HepG2 (cell line): ENCODE data around the gene CERT1. TPM values are rescaled to one million over a fixed set of nuclear protein-coding genes. Genes with fewer than 3 reads are reported as not detected.

Experiments
- GABPA ChIP-seq, 2 experiments: IDR thresholded peaks; 2 replicates each; pipeline ENCODE4 v1.6.1; 2011 to 2016; ENCODE audit warnings: low read depth in 2 of 2, low read length in 1 of 2, missing biosample characterization in 1 of 2, missing genetic modification characterization in 1 of 2
- HNRNPH1 ChIP-seq: fragments of 200-400 bp; formaldehyde crosslinking; optimal IDR thresholded peaks from 2 replicates; pipeline ENCODE3; 2017; ENCODE audit warnings: mild to moderate bottlenecking, low read depth, low read length
- SOX13 ChIP-seq, 3 experiments: fragments of 450-650 bp in 1 of 3; sonication (generic) in 1 of 3; formaldehyde crosslinking in 1 of 3; IDR thresholded peaks in 2 of 3; conservative IDR thresholded peaks in 1 of 3; 2 replicates each; pipeline versions ENCODE4 v1.5.0 to v1.6.1; 2016 to 2020; ENCODE audit warnings: antibody characterized with exemption in 1 of 3, mild to moderate bottlenecking in 1 of 3, missing compliant biosample characterization in 1 of 3, missing genetic modification reagents in 1 of 3, moderate library complexity in 1 of 3
- TARDBP ChIP-seq: sonication (generic); formaldehyde crosslinking; IDR thresholded peaks from 2 replicates; pipeline ENCODE4 v1.8.0; 2022; ENCODE audit warnings: mild to moderate bottlenecking, missing genetic modification reagents
- TP53 ChIP-seq: sonication (generic); formaldehyde crosslinking; conservative IDR thresholded peaks from 2 replicates; pipeline ENCODE4 v1.4.0; 2020; ENCODE audit warnings: missing genetic modification reagents
- YEATS2 ChIP-seq: sonication (generic); formaldehyde crosslinking; IDR thresholded peaks from 2 replicates; pipeline ENCODE4 v1.4.0; 2020; ENCODE audit warnings: missing genetic modification reagents, borderline replicate concordance
- ZBTB42 ChIP-seq: sonication (generic); formaldehyde crosslinking; IDR thresholded peaks from 2 replicates; pipeline ENCODE4 v1.5.0; 2020; ENCODE audit warnings: mild to moderate bottlenecking, missing genetic modification reagents
- ZGPAT ChIP-seq: IDR thresholded peaks from 2 replicates; pipeline ENCODE4 v1.6.1; 2016; ENCODE audit warnings: mild to moderate bottlenecking
- ZNF30 ChIP-seq: sonication (generic); formaldehyde crosslinking; IDR thresholded peaks from 2 replicates; pipeline ENCODE4 v1.5.0; 2020; ENCODE audit warnings: mild to moderate bottlenecking, missing genetic modification reagents
- ZNF484 ChIP-seq: sonication (generic); formaldehyde crosslinking; IDR thresholded peaks from 2 replicates; pipeline ENCODE4 v1.5.1; 2020; ENCODE audit warnings: mild to moderate bottlenecking, low read depth, missing genetic modification reagents, borderline replicate concordance
- ZNF704 ChIP-seq: sonication (generic); formaldehyde crosslinking; IDR thresholded peaks from 2 replicates; pipeline ENCODE4 v1.8.1; 2023; ENCODE audit warnings: mild to moderate bottlenecking, inconsistent platforms, moderate library complexity, missing genetic modification reagents, borderline replicate concordance
- ZNF747 ChIP-seq: sonication (generic); formaldehyde crosslinking; IDR thresholded peaks from 2 replicates; pipeline ENCODE4 v1.8.1; 2023; ENCODE audit warnings: missing genetic modification reagents, mild to moderate bottlenecking, borderline replicate concordance
- ZNF768 ChIP-seq: sonication (generic); formaldehyde crosslinking; IDR thresholded peaks from 2 replicates; pipeline ENCODE4 v1.4.0; 2020; ENCODE audit warnings: missing genetic modification reagents
- ZNF839 ChIP-seq: sonication (generic); formaldehyde crosslinking; IDR thresholded peaks from 2 replicates; pipeline ENCODE4 v1.4.0; 2020; ENCODE audit warnings: missing genetic modification reagents, mild to moderate bottlenecking, borderline replicate concordance
- polyA plus RNA-seq, 8 experiments: library from polyadenylated mRNA; depleted of rRNA in 3 of 8; stranded (reverse) in 7 of 8; unstranded in 1 of 8; fragments of >200 nt; fragmentation: Illumina TruSeq in 4 of 8; extraction: Trizol in 4 of 8; gene quantifications; 2 replicates each; pipeline versions ENCODE4 v1.2.1 to v1.2.3, GENCODE V29; 2011 to 2016; ENCODE audit warnings: low read depth in 4 of 8, missing spikeins in 1 of 8, mixed read lengths in 1 of 8; ENCODE audit not compliant: insufficient read depth in 1 of 8
- total RNA-seq, 5 experiments: library from RNA; depleted of rRNA; stranded (reverse); fragments of >200 nt; fragmentation: Illumina TruSeq; extraction: Trizol; gene quantifications; 2 replicates each; pipeline ENCODE4 v1.2.3, GENCODE V29; 2016; ENCODE audit warnings: low read depth in 1 of 5
- TF ChIP-seq, protein P1 (sequence below): sonication (generic); formaldehyde crosslinking; IDR thresholded peaks from 2 replicates; pipeline ENCODE4 v1.9.0; 2021; ENCODE audit warnings: mild to moderate bottlenecking, missing genetic modification reagents
- TF ChIP-seq, protein P2 (sequence below): sonication (generic); formaldehyde crosslinking; IDR thresholded peaks from 2 replicates; pipeline ENCODE4 v1.4.0; 2020; ENCODE audit warnings: missing genetic modification reagents

The CERT1 gene
- total and polyA plus RNA-seq, 2 of the 13 experiments (the other 11 are each of a cell fraction or from before 2014, with no cell fraction given): 8.2 to 12.7 TPM

- TF ChIP-seq, protein P1, sequence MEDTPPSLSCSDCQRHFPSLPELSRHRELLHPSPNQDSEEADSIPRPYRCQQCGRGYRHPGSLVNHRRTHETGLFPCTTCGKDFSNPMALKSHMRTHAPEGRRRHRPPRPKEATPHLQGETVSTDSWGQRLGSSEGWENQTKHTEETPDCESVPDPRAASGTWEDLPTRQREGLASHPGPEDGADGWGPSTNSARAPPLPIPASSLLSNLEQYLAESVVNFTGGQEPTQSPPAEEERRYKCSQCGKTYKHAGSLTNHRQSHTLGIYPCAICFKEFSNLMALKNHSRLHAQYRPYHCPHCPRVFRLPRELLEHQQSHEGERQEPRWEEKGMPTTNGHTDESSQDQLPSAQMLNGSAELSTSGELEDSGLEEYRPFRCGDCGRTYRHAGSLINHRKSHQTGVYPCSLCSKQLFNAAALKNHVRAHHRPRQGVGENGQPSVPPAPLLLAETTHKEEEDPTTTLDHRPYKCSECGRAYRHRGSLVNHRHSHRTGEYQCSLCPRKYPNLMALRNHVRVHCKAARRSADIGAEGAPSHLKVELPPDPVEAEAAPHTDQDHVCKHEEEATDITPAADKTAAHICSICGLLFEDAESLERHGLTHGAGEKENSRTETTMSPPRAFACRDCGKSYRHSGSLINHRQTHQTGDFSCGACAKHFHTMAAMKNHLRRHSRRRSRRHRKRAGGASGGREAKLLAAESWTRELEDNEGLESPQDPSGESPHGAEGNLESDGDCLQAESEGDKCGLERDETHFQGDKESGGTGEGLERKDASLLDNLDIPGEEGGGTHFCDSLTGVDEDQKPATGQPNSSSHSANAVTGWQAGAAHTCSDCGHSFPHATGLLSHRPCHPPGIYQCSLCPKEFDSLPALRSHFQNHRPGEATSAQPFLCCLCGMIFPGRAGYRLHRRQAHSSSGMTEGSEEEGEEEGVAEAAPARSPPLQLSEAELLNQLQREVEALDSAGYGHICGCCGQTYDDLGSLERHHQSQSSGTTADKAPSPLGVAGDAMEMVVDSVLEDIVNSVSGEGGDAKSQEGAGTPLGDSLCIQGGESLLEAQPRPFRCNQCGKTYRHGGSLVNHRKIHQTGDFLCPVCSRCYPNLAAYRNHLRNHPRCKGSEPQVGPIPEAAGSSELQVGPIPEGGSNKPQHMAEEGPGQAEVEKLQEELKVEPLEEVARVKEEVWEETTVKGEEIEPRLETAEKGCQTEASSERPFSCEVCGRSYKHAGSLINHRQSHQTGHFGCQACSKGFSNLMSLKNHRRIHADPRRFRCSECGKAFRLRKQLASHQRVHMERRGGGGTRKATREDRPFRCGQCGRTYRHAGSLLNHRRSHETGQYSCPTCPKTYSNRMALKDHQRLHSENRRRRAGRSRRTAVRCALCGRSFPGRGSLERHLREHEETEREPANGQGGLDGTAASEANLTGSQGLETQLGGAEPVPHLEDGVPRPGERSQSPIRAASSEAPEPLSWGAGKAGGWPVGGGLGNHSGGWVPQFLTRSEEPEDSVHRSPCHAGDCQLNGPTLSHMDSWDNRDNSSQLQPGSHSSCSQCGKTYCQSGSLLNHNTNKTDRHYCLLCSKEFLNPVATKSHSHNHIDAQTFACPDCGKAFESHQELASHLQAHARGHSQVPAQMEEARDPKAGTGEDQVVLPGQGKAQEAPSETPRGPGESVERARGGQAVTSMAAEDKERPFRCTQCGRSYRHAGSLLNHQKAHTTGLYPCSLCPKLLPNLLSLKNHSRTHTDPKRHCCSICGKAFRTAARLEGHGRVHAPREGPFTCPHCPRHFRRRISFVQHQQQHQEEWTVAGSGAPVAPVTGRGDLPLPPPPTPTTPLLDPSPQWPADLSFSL (CRISPR knock-in tag): no peak
- no peak for TF ChIP-seq ZNF747 (CRISPR knock-in tag)
- TF ChIP-seq GABPA (IDR thresholded peaks at IDR 0.05; ENCODE audit: low read depth, low read length): no peak
- TF ChIP-seq GABPA (CRISPR knock-in tag; IDR thresholded peaks at IDR 0.05; ENCODE audit: low read depth): no peak
- TF ChIP-seq, protein P2, sequence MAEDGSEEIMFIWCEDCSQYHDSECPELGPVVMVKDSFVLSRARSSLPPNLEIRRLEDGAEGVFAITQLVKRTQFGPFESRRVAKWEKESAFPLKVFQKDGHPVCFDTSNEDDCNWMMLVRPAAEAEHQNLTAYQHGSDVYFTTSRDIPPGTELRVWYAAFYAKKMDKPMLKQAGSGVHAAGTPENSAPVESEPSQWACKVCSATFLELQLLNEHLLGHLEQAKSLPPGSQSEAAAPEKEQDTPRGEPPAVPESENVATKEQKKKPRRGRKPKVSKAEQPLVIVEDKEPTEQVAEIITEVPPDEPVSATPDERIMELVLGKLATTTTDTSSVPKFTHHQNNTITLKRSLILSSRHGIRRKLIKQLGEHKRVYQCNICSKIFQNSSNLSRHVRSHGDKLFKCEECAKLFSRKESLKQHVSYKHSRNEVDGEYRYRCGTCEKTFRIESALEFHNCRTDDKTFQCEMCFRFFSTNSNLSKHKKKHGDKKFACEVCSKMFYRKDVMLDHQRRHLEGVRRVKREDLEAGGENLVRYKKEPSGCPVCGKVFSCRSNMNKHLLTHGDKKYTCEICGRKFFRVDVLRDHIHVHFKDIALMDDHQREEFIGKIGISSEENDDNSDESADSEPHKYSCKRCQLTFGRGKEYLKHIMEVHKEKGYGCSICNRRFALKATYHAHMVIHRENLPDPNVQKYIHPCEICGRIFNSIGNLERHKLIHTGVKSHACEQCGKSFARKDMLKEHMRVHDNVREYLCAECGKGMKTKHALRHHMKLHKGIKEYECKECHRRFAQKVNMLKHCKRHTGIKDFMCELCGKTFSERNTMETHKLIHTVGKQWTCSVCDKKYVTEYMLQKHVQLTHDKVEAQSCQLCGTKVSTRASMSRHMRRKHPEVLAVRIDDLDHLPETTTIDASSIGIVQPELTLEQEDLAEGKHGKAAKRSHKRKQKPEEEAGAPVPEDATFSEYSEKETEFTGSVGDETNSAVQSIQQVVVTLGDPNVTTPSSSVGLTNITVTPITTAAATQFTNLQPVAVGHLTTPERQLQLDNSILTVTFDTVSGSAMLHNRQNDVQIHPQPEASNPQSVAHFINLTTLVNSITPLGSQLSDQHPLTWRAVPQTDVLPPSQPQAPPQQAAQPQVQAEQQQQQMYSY (CRISPR knock-in tag): no peak
- no peak for TF ChIP-seq HNRNPH1
- TF ChIP-seq SOX13 (IDR thresholded peaks at IDR 0.05): no peak
- peak in 1 of 2 experiments; percentile 88; a peak in 2 of 4 replicates for TF ChIP-seq SOX13 (CRISPR knock-in tag; conservative IDR thresholded peaks at IDR 0.05 in 1 of 2, IDR thresholded peaks at IDR 0.05 in 1 of 2)
- no peak for TF ChIP-seq TP53
- peak; percentile 51; the same call in 1 of the 2 replicates for TF ChIP-seq ZGPAT
- no peak for TF ChIP-seq ZNF484 (CRISPR knock-in tag)
- TF ChIP-seq TARDBP (CRISPR knock-in tag): no peak
- TF ChIP-seq YEATS2 (CRISPR knock-in tag): no peak
- no peak for TF ChIP-seq ZNF704
- no peak for TF ChIP-seq ZNF30
- no peak for TF ChIP-seq ZNF768 (CRISPR knock-in tag)
- TF ChIP-seq ZNF839: no peak
- TF ChIP-seq ZBTB42 (CRISPR knock-in tag): no peak
Observed at GRCh38 chr5:75523275-75523674, 11.8 kb upstream of the CERT1 start (continued).
